ENCODE data around the gene PARP11.

DNA sequence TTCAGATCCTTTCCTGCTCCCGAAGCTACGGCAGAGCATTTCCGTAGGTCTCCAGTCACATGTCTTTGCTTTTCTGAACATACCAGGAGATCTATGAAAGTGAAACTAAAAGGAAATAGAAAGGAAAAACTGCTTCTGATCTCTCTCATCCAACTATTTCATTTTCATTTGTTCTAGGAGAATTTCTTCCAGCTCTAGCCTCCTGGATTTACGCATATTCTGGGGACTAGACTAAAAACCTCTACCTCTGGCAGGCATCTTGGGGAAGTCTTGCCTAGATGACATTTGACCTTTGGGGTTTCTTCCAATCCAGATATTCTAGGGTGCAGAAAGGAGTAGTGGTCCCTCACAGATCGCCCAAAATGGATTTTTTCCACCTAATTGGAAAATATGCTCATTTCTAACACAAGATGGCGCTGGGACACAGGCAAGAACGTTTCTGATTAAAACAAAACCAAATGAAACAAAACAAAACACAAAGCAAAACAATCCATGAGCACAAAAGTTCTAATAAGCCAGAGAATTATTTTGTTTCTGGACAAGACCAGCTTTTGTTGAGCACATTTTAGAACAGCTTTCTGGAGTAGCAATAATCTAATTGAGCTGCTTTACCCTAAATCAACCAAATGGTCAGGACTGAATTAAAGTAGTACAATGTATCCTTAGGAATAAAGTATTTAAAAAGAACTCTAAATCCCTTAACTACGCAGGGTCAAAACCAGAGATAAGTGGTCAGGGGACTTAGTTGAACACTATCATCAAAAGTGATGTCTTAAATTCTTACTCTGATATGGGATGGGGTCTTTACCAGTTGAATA, 12.3 kb upstream of the PARP11 start:
- TF ChIP-seq POLR2A (IDR thresholded peaks at IDR 0.05) = no peak
- TF ChIP-seq, protein P1, sequence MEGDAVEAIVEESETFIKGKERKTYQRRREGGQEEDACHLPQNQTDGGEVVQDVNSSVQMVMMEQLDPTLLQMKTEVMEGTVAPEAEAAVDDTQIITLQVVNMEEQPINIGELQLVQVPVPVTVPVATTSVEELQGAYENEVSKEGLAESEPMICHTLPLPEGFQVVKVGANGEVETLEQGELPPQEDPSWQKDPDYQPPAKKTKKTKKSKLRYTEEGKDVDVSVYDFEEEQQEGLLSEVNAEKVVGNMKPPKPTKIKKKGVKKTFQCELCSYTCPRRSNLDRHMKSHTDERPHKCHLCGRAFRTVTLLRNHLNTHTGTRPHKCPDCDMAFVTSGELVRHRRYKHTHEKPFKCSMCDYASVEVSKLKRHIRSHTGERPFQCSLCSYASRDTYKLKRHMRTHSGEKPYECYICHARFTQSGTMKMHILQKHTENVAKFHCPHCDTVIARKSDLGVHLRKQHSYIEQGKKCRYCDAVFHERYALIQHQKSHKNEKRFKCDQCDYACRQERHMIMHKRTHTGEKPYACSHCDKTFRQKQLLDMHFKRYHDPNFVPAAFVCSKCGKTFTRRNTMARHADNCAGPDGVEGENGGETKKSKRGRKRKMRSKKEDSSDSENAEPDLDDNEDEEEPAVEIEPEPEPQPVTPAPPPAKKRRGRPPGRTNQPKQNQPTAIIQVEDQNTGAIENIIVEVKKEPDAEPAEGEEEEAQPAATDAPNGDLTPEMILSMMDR (IDR thresholded peaks at IDR 0.05) = peak; percentile 75 to 92 (median 80)

Data from right lobe of liver (tissue), 4 donors.